GM12891 (cell line): ENCODE measurements around the gene AATK.

Experiments used
- POLR2A ChIP-seq: IDR thresholded peaks from 2 replicates; pipeline ENCODE4 v1.6.1; 2011; ENCODE audit warnings: low read depth, low read length, control low read depth
- SPI1 ChIP-seq: IDR thresholded peaks from 2 replicates; pipeline ENCODE4 v1.6.1; 2011; ENCODE audit warnings: low read depth, low read length, control low read depth
- TAF1 ChIP-seq: IDR thresholded peaks from 2 replicates; pipeline ENCODE4 v1.6.1; 2011; ENCODE audit warnings: low read depth, low read length, control low read depth

GRCh38 chr17:81194941-81195901 lies 29.2 kb upstream of the AATK start:
- TF ChIP-seq POLR2A (no peak), TAF1 (no peak), SPI1 (no peak)
